Measurements from ENCODE around the gene CLOCK.

CLOCK gene

DNA sequence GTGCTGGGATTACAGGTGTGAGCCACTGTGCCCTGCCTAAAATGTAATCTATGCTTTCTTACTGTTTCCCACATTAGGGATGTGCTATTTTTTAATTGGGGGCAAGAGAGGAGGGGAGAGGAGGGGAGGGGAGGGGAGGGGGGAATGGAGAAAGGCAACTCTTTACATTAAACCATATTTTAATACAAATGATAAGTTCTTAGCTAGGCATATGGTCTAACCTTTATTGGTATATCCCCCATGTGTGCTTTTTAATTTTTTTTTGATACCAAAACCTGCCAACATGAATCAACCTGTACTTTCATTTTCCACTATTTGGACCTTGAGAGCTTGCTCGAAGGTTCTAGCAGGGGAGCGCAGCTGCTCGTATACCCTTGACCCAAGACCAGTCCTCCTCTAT lies 6.4 kb downstream of the CLOCK start:
- DNase-seq, result no peak

DNA sequence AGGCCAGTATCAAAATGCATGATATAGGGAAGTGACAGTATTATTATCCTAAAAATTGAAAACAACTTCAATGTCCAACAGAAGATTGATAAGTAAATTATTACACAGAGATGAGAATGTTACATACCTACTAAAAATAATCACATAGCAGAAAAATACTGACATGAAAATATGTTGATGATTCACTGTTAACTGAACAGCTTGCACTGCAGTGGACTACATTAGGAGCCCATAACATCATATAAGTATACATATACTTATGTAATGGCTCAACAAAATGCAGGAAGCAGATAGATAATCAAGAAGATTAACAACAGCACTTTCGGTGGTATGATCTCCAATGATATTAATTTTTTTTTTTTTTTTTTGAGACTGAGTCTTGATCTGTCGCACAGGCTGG lies 7.1 kb downstream of the CLOCK start:
- no peak for DNase-seq

DNA sequence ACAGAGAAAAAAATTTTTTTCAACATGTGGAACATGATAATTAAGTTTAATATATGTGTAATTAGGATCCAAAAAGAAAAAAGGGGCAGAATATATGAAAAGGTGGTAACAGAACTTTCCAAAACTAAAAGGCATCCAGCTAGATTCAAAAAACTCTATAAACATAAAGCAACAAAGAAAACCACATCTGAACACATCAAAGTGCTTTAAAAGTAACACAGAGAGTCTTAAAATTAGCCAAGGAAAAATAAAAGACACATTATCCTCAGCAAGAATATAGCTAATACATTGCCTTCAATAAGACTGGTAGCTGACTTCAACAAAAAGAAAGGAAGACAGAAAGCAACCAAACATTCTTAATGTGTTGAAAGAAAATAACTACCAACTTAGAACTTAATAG lies 8.2 kb downstream of the CLOCK start:
- DNase-seq, result no peak

DNA sequence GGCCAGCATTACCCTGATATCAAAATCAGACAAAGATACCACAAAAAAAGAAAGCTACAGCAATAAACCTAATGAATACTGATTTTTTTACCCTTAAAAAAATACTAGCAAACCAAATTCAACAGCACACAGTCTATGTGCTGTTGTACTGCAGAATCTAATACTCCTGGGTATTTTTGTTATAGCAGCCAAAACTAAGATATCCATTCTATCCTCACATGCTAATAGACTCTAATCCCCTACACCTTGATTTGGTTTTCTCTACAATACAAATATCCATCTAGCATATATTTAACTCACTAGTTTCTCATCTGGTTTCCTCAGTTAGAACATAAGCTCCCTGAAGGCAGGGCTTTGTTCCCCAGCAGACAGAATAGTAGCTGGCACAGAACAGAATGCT lies 12.4 kb downstream of the CLOCK start:
- no peak for DNase-seq

DNA sequence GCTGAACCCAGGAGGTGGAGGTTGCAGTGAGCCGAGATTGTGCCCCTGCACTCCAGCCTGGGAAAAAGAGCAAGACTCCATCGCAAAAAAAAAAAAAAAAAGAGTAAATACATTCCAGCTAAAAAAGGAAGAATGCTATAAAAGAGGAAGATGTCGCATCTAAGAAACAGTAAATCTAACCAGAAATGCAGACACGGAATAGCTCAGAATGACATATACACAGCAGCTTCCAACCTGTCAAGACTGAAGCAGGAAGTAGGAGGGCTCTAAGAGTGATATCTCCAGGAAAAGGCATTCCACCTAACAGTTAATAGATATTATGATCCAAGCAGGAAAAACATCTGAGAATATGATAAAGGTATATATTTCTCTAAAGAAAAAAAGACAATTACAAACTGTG lies 16.0 kb downstream of the CLOCK start:
- no peak for DNase-seq

DNA sequence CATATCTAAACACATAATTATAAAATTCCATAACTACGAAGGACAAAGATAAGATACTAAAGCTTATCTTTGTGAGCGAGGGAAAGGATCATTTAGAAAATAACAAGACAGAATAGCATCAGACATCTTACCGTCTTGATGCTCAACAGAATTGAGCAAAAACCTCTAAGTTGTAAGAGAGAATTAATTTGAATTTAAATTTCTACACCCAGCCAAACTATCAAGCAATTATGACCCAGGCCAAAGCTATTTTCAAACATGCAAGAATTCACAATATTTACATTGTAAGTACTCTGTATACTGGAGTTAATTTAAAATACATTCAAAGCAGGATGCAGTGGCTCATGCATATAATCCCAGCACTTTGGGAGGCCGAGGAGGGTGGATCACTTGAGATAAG lies 16.5 kb downstream of the CLOCK start:
- DNase-seq, result no peak

DNA sequence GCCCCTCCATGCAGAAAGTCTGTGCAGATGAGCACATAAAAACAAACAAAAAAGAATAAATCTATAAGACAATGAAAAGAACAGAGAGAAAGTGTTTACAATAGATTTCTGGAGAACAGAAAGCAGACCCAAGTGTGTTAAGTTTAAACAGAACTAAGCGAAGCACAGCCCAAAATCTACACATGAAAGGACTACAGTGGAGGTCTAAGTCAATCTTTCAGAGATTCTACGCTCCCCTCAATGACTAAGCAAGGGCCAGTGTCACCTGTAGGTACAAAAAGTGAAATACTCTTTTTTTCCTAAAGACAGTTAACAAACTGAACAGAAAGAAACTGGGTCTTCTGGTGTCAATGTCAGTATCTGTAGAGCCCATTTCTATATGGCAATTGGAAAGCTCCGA lies 18.2 kb downstream of the CLOCK start:
- no peak for DNase-seq

DNA sequence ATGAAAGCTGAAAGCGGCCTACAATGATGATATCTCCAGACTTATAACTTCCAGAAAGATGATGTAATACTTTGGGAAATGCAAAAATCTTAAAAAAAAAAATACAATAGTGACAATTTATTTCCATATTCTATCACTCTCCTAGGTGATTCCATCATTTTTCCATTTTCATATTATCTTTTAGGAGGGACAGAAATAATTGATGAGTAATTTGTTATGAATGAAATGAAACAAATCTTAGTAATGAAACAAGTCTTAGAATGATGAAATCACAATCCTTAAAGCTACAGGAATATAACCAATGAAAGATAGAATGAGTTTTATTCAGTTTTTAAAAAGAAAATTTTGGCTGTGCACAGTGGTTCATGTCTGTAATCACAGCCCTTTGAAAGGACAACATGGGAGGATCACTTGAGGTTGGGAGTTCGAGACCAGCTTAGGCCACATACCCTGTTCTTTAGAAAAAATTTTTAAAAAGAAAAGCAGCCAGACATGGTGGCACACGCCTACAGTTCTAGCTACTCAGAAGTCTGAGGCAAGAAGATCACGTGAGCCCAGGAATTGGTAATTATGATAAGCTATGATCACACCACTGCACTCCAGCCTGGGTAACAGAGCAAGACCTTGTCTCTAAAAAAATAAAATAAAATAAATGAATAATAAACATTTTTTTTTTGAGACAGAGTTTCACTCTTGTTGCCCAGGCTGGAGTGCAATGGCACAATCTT lies 21.7 kb downstream of the CLOCK start:
- no peak for DNase-seq

DNA sequence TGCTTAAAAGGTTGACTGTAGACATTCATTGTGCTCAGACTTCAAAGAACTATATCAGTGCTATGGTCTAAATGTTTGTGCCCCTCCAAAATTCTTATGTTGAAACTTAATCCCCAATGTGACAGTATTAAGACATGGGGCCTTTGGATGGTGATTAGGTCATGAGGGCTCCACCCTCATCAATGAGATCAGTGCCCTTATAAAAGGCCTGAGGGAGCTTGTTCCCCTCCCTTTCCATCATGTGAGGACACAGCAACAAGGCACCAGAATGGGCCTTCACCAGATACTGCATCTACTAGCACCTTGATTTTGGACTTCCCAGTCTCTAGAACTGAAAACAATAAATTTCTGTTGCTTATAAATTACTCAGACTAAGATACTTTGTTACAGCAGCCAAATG lies 28.3 kb downstream of the CLOCK start:
- DNase-seq, result no peak

DNA sequence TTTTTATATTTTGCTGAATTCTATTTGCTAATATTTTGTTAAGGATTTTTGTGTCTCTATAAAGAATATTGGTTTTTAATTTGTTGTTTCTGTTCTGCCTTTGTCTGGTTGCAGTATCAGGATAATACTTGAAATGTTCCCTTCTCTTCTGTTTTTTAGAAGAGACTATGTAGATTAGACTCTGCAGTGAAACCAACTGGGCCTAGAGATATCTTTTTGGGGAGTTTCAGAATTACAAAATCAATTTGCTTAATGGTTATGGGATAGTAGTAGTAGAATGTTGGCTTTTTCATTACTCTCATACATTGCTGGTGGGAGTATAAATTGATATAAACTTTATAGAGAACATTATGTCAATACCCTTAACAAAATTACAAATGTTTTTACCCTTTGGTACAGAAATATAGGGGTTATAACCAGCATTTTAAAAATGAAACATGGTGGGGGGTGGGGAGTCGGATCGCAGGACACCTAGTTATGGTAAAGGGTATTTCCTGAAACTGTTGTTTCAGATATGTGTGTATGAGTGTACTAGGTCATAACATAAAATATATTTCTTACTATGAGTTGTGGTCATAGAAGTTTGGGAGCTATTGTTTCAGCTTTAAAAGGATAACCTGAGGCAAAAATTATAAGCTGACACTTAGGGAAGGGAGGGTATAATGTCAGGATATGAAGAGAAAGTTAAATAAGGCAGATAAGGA lies 29.0 kb downstream of the CLOCK start:
- DNase-seq, result no peak

DNA sequence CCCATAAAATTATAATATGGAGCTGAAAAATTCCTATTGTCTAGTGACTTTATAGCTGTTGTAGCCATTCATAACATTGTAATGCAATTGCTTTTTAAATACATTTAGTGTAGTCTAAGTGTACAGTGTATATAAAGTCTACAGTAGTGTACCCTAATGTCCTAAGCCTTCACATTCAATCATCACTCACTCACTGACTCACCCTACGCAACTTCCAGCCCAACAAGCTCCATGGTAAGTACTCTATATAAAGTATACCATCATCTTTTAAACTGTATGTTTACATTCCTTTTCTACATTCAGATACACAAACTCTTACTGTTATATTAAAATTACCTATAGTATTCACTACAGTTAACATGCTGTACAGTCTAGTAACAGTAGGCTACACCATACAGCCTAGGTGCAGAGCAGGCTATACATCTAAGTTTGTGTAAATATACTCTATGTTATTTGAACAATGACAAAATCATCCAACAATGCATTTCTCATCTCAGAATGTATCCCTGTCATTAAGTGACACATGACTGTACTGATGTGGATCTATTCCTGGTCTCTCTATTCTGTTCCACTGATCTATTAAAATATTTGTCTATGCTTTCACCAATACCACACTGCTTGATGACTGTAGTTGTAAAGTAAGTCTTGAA lies 33.7 kb downstream of the CLOCK start:
- no peak for DNase-seq

DNA sequence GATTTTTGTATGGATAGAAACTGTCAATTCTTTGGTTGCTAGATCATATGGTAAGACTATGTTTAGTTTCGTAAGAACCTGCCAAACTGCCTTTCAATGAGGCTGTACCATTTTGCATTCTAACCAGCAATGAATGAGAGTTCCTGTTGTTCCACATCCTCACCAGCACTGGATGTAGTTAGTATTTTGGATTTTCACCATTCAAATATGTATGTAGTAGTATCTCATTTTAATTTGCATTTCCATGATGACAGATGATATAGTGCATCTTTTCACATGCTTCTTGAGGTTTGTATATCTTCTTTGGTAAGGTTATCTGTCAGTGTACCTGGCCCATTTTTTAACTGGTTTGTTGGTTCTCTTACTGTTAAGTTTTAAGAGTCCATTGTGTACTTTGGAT lies 34.6 kb downstream of the CLOCK start:
- DNase-seq, result no peak

DNA sequence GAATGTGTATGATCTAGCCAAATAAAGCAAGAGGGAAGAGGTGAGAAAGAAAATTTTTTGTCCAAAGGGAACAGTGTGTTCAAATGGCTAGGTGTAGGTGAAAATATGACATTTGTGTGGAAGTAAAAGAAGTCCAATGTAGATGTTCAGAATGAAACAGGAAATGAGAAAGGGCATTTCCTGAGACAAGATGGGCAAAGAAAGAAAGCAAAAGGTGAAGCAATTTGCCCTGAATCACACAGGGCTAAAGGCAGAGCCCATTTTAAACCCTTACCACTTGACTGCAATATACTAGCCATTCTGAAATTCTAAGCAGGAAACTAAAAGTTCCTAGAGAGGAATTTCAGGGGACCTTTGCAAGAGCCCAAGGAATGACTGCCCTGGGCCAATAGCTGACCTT lies 36.0 kb downstream of the CLOCK start:
- DNase-seq, result no peak

DNA sequence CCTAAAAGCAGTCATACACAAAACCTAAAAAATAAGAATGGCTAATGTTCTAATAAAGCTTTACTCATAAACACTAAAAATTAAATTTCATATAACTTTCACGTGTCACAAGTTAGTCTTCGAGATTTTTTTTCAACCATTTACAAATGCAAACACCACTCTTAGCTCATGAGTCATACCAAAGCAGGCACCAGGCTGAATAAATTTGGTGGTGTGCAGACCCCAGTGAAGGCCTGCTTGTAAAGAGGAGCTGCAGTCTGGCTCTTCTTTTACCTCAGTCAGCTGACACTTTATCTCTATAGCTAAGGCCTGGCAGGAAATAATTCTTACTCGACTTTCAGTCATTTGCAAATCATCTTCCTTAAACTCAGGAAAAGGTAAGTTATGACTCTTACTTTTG lies 37.4 kb downstream of the CLOCK start:
- DNase-seq, result no peak

DNA sequence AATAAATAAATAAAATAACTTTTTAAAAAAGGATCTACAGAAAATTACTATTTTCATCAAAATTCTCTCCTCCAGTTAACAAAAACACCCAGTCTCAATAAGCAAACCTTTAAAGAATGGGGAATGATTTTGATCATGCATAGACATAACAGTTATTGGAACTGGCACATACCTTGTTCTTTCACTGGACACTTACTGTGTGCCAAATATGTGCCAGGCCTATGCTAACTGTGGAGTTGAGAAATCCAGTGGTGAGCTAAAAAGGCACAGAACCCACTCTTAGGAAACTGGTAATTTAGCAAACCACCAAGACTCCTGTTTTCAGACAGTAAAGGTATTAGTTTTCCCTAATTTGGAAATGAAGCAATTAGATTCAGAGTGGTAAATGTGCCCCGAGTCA lies 39.1 kb downstream of the CLOCK start:
- no peak for DNase-seq

DNA sequence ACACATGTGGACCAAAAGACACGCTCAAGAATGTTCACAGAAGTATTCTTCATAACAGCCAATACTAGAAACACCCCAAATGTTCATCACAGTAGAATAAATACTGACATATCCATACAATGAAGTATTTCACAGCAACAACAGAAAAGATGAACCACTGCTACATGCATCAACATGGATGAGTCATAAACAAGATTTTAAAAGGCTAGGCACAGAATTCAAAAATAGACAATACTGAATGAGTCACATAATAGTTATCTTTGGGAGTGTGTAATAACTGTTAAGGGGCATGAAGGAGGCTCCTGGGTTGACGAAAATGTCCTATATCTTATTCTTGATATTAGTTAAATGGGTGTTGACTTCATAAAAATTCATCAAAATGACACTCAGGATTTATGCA lies 43.5 kb downstream of the CLOCK start:
- no peak for DNase-seq

DNA sequence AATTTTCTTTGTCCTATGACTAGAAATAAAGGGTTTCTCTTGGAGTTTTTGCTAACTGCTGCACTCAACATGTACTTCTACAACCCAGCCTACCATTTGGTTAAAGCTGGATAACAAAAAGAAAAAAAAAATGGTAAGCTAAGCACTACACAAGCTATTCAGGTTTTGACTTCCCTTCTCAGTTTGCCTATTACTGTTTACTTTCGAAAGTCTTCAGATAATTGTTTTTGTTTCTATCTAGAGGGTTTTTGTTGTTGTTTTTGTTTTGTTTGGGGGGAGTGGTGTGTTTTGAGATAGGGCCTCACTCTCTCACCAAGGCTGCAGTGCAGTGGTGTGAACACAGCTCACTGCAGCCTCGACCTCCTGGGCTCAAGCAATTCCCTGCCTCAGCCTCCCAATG lies 46.6 kb downstream of the CLOCK start:
- no peak for DNase-seq

DNA sequence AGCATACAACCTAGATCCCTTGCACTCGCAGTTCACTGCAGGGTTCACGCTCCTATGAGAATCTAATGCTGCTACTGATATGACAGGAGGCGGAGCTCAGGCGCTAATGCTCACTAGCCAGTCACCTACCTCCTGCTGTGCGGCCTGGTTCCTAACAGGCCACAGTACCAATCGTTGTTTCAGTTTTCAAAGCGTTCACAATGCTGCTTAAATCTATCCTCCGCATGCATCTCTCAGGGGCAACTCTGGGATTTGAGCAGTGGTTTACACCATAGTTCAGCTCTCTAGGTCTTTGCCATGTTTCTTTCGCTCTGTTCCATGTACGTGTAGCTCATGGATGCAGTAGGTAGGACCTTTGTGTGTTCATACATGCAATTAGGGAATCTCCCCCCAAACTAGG lies 47.2 kb downstream of the CLOCK start:
- DNase-seq, result no peak

DNA sequence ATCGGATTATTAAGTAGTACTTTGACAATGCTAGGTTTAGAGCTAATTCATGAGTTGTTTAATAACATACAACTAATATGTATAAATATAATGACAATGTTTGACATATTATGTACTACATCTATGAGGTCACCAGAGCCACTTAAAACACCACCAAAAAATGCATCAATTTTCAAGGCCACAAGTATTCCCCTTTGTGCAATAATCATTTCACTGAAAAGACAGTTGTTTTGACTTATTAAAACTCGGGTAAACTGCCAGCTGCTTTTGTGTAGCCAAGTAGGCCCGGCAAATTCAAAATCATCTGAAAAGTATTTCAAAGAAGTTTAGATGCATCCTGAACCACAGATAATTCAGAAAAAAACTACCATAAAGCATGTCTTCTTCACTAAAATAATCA lies 48.7 kb downstream of the CLOCK start:
- DNase-seq, result no peak

DNA sequence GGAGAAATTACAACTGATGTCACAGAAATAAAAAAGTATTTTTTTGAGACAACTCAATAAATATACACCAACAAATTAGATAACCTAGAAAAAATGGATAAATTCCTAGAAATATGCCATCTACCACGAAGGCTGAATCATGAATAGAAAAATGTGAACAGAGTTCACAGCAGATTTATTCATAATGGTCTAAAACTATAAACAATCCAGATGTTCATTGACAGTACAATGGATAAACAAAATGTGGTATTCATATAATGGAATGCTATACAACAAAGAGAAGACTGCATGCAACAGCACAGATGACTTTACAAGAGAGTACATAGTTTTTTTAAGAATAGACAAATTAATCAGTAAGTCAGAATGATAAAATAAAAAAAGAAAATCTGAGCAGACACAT lies 55.2 kb downstream of the CLOCK start:
- no peak for DNase-seq

DNA sequence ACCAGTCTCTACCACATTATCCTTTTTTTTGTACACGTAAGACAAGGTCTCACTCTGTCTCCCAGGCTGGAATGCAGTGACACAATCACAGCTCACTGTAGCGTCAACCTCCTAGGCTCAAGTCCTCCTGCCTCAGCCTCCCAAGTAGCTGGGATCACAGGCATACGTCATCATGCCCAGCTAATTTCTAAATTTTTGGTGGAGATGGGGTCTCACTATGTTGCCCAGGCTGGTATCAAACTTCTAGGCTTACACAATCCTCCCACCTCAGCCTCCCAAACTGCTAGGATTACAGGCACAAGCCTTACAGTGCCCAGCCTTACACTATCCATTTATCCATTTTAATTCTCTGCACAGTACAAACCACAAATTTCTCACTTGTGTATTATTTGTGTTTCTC lies 58.0 kb downstream of the CLOCK start:
- no peak for DNase-seq

DNA sequence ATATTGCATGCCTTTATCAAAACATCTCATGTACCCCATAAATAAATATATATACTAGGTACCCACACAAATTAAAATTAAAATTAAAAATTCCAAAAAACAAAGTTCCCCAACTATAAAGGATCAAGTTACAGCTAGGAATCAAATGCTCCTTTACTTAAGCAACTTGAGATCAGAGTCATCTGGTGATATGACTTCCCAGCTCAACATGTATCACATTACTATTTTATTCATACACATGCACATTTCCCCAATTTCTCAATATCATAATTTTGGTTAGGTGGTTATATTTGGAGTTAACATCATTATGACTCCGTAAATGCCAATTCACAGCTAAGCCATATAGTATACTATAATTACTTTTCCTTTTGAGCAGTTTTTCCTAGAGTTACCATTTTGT lies 60.9 kb downstream of the CLOCK start:
- no peak for DNase-seq

DNA sequence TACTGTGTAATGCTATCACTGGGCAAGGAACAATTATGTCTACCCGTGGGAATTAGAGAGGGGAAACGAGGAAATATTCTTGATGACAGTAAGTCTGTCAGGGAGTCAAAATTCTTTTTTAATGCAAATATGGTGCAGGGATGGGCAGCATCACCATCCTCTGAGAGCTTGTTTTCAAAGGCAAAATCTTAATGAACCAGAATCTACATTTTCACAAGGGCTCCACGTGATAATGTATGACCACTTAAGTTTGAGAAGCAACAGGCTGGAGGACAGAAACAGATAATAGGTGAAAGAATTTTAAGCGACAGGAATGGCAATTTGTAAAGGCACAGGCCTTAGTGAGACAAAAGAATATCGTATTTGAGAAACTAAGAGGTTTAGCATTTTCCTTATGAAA lies 63.4 kb downstream of the CLOCK start:
- DNase-seq, result no peak
